Endothelial cell of umbilical vein (primary cell): ENCODE results near the gene TTI1.
A peak's percentile ranks its signal among the peaks of the same experiment; 100 is the strongest.

Experiments used
- FOS ChIP-seq: IDR thresholded peaks from 2 replicates; pipeline ENCODE4 v1.6.1; 2011; ENCODE audit warnings: mild to moderate bottlenecking, low read length, moderate library complexity, borderline replicate concordance; ENCODE audit not compliant: insufficient read depth
- MYC ChIP-seq: IDR thresholded peaks from one replicate; pipeline ENCODE4 v1.6.1; 2011; ENCODE audit warnings: mild to moderate bottlenecking, low read depth, low read length
- POLR2A ChIP-seq: IDR thresholded peaks from 2 replicates; pipeline ENCODE4 v1.6.1; 2012; ENCODE audit warnings: low read depth, mild to moderate bottlenecking, control low read depth, low read length
- POLR2AphosphoS5 ChIP-seq: IDR thresholded peaks from 2 replicates; pipeline ENCODE4 v1.6.1; 2012; ENCODE audit warnings: low read depth, mild to moderate bottlenecking, control low read depth, low read length, moderate library complexity; ENCODE audit not compliant: insufficient read depth
- TF ChIP-seq, protein P1 (sequence below), 2 donors: IDR thresholded peaks; 1 replicate in 1 of 2; 2 replicates in 1 of 2; pipeline ENCODE4 v1.5.1; 2011; ENCODE audit warnings: low read length in 2 of 2, mild to moderate bottlenecking in 2 of 2, moderate library complexity in 2 of 2, control low read depth in 1 of 2, inconsistent platforms in 1 of 2, low read depth in 1 of 2; ENCODE audit not compliant: insufficient read depth in 1 of 2; ENCODE audit errors: extremely low read depth in 1 of 2

DNA sequence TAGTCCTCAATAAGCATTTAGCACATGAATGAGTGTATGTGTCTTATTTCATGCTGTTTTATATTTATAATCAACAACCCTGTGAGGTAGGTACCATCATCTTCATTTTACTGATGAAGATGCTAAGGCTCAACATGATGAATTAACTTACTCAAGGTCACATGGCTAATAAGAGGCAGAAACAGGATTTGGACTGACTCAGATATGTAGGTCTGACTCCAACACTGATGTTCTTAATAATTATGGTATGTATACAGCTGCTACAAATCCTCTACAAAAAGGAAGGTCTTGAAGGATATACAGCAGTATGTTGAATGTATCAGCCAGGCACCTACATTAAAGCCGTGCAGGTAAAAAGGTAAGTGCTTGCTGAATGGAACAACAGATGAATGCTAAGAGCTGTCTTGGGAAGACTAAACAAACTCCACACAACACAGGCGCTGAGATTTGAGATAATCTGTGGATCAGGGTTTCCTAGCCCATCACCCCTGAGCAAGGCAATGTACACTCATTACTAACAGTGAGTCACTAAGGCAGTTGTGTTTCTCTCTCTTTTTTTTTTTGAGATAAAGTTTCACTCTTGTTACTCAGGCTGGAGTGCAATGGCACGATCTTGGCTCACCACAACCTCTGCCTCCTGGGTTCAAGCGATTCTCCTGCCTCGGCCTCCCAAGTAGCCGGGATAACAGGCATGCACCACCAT, 31.9 kb downstream of the TTI1 start:
- TF ChIP-seq, protein P1, sequence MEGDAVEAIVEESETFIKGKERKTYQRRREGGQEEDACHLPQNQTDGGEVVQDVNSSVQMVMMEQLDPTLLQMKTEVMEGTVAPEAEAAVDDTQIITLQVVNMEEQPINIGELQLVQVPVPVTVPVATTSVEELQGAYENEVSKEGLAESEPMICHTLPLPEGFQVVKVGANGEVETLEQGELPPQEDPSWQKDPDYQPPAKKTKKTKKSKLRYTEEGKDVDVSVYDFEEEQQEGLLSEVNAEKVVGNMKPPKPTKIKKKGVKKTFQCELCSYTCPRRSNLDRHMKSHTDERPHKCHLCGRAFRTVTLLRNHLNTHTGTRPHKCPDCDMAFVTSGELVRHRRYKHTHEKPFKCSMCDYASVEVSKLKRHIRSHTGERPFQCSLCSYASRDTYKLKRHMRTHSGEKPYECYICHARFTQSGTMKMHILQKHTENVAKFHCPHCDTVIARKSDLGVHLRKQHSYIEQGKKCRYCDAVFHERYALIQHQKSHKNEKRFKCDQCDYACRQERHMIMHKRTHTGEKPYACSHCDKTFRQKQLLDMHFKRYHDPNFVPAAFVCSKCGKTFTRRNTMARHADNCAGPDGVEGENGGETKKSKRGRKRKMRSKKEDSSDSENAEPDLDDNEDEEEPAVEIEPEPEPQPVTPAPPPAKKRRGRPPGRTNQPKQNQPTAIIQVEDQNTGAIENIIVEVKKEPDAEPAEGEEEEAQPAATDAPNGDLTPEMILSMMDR (IDR thresholded peaks at IDR 0.05; ENCODE audit: extremely low read depth in 1 of 2, insufficient read depth in 1 of 2, low read depth in 1 of 2, low read length in 2 of 2), result no peak
- TF ChIP-seq MYC, result no peak
- TF ChIP-seq FOS, result peak; percentile 74
- TF ChIP-seq POLR2A, result no peak
- TF ChIP-seq POLR2AphosphoS5, result no peak
